ENCODE measurements around the gene NCKAP1. TPM values are rescaled to one million over a fixed set of nuclear protein-coding genes. Genes with fewer than 3 reads are reported as not detected.

Gene NCKAP1
- total RNA-seq, 6 experiments from 2014 or later, result 115 to 160 (median 146) TPM

DNA sequence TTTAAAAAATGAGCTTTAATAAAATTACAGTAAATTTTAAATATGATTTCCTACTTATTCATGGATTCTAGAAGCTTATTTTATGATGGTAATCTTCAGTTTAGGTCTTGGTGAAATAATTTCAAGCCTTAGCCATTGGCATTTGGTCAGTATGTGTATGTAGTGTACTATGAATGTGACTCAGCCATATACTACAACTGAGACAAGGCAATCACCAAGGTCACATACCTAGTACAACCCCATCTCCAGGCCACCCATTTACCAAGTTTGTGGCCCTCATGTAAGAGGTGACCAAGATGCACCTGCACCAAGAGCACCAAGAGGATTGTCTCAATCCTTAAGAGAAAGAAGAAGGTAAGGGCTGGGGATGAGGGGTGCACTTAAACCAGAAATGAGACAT lies 117.0 kb downstream of the NCKAP1 start:
- DNase-seq, result no peak
- no peaks in the 10 kb centered on the region for H3K9me3 Mint-ChIP-seq
- peaks cover 41% of the 10 kb centered on the region for H3K4me1 Mint-ChIP-seq (ENCODE audit: low read depth)
- H3K4me3 Mint-ChIP-seq, result no peak overlapping the region
- H3K27ac Mint-ChIP-seq, result no peak overlapping the region
- H3K27me3 Mint-ChIP-seq (ENCODE audit: insufficient read depth), result no peaks in the 10 kb centered on the region
- TF ChIP-seq, protein P1, sequence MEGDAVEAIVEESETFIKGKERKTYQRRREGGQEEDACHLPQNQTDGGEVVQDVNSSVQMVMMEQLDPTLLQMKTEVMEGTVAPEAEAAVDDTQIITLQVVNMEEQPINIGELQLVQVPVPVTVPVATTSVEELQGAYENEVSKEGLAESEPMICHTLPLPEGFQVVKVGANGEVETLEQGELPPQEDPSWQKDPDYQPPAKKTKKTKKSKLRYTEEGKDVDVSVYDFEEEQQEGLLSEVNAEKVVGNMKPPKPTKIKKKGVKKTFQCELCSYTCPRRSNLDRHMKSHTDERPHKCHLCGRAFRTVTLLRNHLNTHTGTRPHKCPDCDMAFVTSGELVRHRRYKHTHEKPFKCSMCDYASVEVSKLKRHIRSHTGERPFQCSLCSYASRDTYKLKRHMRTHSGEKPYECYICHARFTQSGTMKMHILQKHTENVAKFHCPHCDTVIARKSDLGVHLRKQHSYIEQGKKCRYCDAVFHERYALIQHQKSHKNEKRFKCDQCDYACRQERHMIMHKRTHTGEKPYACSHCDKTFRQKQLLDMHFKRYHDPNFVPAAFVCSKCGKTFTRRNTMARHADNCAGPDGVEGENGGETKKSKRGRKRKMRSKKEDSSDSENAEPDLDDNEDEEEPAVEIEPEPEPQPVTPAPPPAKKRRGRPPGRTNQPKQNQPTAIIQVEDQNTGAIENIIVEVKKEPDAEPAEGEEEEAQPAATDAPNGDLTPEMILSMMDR (IDR thresholded peaks at IDR 0.05), result no peak
- peaks cover 31% of the 10 kb centered on the region for H3K36me3 Mint-ChIP-seq (ENCODE audit: low read depth)

DNA sequence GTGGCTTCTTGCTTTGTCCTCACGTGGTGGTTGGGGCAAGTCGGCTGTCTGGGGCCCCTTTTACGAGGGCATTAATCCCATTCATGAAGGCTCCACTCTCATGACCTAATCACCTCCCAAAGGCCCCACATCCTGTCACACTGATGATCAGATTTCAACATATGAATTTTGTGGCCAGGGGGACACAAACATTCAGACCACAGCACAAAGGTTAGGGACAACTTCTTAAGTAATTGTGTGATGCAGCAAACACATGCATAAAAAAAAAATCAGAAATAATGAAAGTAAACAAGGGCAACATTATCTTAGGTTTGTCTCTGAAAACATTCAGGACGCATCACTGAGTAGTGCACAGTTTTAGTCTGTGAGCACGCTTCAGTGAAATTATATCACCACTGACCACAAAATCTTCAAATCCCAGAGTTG lies 117.6 kb downstream of the NCKAP1 start:
- Mint-ChIP-seq H3K27me3 (ENCODE audit: insufficient read depth) (no peaks in the 10 kb centered on the region), H3K9me3 (no peaks in the 10 kb centered on the region), H3K4me1 (ENCODE audit: low read depth) (peaks cover 47% of the 10 kb centered on the region), H3K27ac (no peak overlapping the region), H3K4me3 (no peak overlapping the region), H3K36me3 (ENCODE audit: low read depth) (peaks cover 33% of the 10 kb centered on the region)
- TF ChIP-seq, protein P1 (IDR thresholded peaks at IDR 0.05), result no peak
- DNase-seq, result no peak

DNA sequence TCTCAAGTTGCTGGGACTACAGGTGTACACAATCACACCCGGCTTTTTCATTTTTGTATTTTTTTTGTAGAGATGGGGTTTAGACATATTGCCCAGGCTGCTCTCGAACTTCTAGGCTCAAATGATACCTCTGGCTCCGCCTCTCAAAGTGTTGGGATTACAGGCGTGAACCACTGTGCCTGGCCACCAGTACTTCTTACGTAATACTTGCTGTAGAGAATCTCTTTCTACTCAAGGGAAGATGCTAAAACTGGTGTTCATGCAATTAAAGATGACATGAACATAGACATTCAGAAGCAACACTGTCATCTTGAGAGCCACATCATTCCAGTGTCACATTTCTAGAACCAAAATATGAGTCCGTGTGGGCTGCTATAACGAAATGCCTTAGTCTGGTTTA lies 118.2 kb downstream of the NCKAP1 start:
- H3K36me3 Mint-ChIP-seq (ENCODE audit: low read depth), result peaks cover 33% of the 10 kb centered on the region
- DNase-seq, result no peak
- TF ChIP-seq, protein P1 (IDR thresholded peaks at IDR 0.05), result no peak
- no peaks in the 10 kb centered on the region for H3K27me3 Mint-ChIP-seq (ENCODE audit: insufficient read depth)
- H3K27ac Mint-ChIP-seq, result no peak overlapping the region
- H3K9me3 Mint-ChIP-seq, result no peaks in the 10 kb centered on the region
- H3K4me1 Mint-ChIP-seq (ENCODE audit: low read depth), result peaks cover 52% of the 10 kb centered on the region
- H3K4me3 Mint-ChIP-seq, result no peak overlapping the region

DNA sequence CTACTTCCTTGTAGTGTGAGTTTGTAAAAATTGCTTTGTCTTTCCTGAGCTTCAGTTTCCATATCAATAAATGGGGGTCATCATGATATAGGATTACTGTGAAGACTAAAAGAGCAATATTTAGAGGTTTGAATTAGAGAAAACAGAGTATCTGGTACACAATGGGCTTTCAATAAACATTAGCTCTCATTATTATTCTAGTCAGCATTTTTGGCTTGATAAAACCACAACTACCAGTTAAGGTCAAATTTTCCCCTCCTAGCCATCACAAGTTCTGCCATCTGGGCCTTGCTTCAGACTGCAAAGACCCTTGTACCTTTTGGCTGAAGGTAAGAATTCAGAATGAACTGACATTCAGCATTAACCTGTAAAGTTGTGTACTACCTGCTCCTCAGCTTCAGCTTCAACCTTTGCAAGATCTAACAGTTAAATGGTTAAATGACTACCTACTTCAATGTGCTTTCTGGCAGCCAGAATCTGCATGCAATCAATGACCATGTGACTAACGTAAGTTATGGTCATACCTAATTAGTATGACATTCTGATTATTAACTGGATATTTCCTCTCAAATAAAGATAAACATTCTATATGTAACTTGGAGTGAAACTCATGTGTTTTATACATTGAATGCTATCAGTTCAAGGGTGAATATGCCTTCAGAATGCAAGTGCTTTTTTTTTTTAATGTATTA lies 119.2 kb downstream of the NCKAP1 start:
- Mint-ChIP-seq H3K27ac (no peak overlapping the region), H3K27me3 (ENCODE audit: insufficient read depth) (no peaks in the 10 kb centered on the region), H3K4me1 (ENCODE audit: low read depth) (peaks cover 60% of the 10 kb centered on the region), H3K36me3 (ENCODE audit: low read depth) (peaks cover 39% of the 10 kb centered on the region), H3K4me3 (no peak overlapping the region), H3K9me3 (no peaks in the 10 kb centered on the region)
- TF ChIP-seq, protein P1 (IDR thresholded peaks at IDR 0.05), result no peak
- no peak for DNase-seq

DNA sequence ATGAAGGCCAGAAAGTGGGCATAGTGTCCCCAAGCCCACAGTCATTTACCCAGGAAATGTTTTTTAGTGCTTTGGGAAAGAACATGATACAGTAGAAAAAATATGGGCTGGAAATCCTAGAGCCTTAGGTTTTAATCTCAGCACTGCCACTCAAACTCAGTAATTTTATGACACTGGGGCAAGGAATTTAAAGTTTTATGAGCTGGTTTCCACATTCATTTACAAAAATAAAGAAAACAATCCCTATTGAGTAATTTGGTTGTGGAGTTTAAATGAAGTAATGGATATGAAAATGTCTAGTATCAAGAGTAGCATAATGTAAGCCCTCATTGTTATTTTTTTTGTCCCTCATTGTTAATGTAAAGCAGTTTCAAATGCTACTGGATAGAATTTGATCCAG lies 120.3 kb downstream of the NCKAP1 start:
- Mint-ChIP-seq H3K27me3 (ENCODE audit: insufficient read depth) (0 out of 2 replicates have a peak, but pooled peaks cover 1% of the 10 kb centered on the region), H3K4me1 (ENCODE audit: low read depth) (peaks cover 60% of the 10 kb centered on the region), H3K27ac (peak overlapping the region; percentile 75; the same call in 1 of the 2 replicates), H3K4me3 (no peak overlapping the region), H3K36me3 (ENCODE audit: low read depth) (peaks cover 39% of the 10 kb centered on the region), H3K9me3 (no peaks in the 10 kb centered on the region)
- TF ChIP-seq, protein P1 (IDR thresholded peaks at IDR 0.05), result no peak
- peak; percentile 18 for DNase-seq
